ENCODE data around the gene MMAB. TPM values are rescaled to one million over a fixed set of nuclear protein-coding genes. Genes with fewer than 3 reads are reported as not detected.

MMAB gene
- total and polyA plus RNA-seq, 2 of the 13 experiments (the other 11 are each of a cell fraction or from before 2014, with no cell fraction given) = 26.1 to 77.3 TPM

GRCh38 chr12:109608270-109608669 is 35.0 kb upstream of the MMAB start (continued):
- no peak for TF ChIP-seq E2F5 (CRISPR knock-in tag; conservative IDR thresholded peaks at IDR 0.05)
- TF ChIP-seq ZFP91 (CRISPR knock-in tag; IDR thresholded peaks at IDR 0.05; ENCODE audit: borderline replicate concordance) = no peak
- TF ChIP-seq KAT8 (CRISPR knock-in tag; IDR thresholded peaks at IDR 0.05) = no peak
- TF ChIP-seq ZNF556 (CRISPR knock-in tag; IDR thresholded peaks at IDR 0.05; ENCODE audit: borderline replicate concordance) = no peak

GRCh38 chr12:109607618-109608017 is 34.3 kb upstream of the MMAB start:
- in situ Hi-C loops (cut with HindIII; ENCODE audit: extremely low pct_ligation_motif_present, low pct_unique_long_range_greater_than_20kb) (no loop called here), intact Hi-C loops (cut with micrococcal nuclease; ENCODE audit: unreplicated experiment) (no loop called here)
- WGBS (ENCODE audit: low lambda C conversion rate) = 76% methylated on average over 4 of the region's 4 CpGs
- no TSS peak for BruUV-seq (replicated peaks)
- Histone ChIP-seq H3K4me3 (replicated peaks in 1 of 3; ENCODE audit: insufficient read depth in 1 of 3, low read depth in 2 of 3, low read length in 3 of 3) (no peak overlapping the region), H3K4me1 (ENCODE audit: insufficient read depth, low read length) (peaks cover 46% of the 10 kb centered on the region), H3K9ac (ENCODE audit: insufficient read depth, low read depth, low read length) (no peak overlapping the region), H3K79me2 (ENCODE audit: insufficient read depth, low read length) (no peaks in the 10 kb centered on the region), H2AFZ (ENCODE audit: low read length) (no peak overlapping the region), H3K9me3 (ENCODE audit: low read length) (no peaks in the 10 kb centered on the region), H3K4me2 (ENCODE audit: low read depth, low read length) (no peak overlapping the region), H3K36me3 (replicated peaks in 1 of 2; ENCODE audit: control insufficient read depth in 1 of 2, insufficient read depth in 2 of 2, low read length in 2 of 2) (no peaks in the 10 kb centered on the region), H3K27me3 (ENCODE audit: control insufficient read depth in 1 of 2, insufficient read depth in 2 of 2, low read length in 2 of 2) (peaks cover 4 to 7% of the 10 kb centered on the region in 2 experiments; a peak in 4 of 5 replicates), H3K27ac (ENCODE audit: extremely low read length, insufficient read depth, low read length) (no peak overlapping the region), H4K20me1 (ENCODE audit: insufficient read depth, low read length) (no peaks in the 10 kb centered on the region)
- ChIA-PET POLR2A (no interaction called here), CTCF (ENCODE audit: low intra/inter-chr PET ratio, low total read pairs) (no interaction called here)
- ATAC-seq = no peak
- FAIRE-seq = no peak
- DNase-seq (ENCODE audit: low spot score) = no peak
- no peak for TF ChIP-seq MBD4 (IDR thresholded peaks at IDR 0.05; ENCODE audit: borderline replicate concordance, low read length)
- no peak for TF ChIP-seq CENPT (CRISPR knock-in tag; IDR thresholded peaks at IDR 0.05; ENCODE audit: low read depth)
- no peak for TF ChIP-seq MYNN (CRISPR knock-in tag; IDR thresholded peaks at IDR 0.05; ENCODE audit: low read depth)
- TF ChIP-seq ZNF570 (CRISPR knock-in tag; IDR thresholded peaks at IDR 0.05; ENCODE audit: borderline replicate concordance) = no peak
- TF ChIP-seq NFE2L1 (CRISPR knock-in tag; IDR thresholded peaks at IDR 0.05; ENCODE audit: borderline replicate concordance) = no peak
- no peak for TF ChIP-seq ZNF101 (CRISPR knock-in tag; IDR thresholded peaks at IDR 0.05; ENCODE audit: borderline replicate concordance, low read depth)
- TF ChIP-seq ZBTB40 (IDR thresholded peaks at IDR 0.05) = no peak
- no peak for TF ChIP-seq ZBTB40 (CRISPR knock-in tag; IDR thresholded peaks at IDR 0.05)
- no peak for TF ChIP-seq ELF1 (CRISPR knock-in tag; IDR thresholded peaks at IDR 0.05)

Measured in HepG2 (cell line).